ENCODE measurements around the gene CSN1S1. TPM values are rescaled to one million over a fixed set of nuclear protein-coding genes. Genes with fewer than 3 reads are reported as not detected.

Gene CSN1S1
- total and polyA plus RNA-seq, 2 of the 13 experiments (the other 11 are each of a cell fraction or from before 2014, with no cell fraction given), result not detected

DNA sequence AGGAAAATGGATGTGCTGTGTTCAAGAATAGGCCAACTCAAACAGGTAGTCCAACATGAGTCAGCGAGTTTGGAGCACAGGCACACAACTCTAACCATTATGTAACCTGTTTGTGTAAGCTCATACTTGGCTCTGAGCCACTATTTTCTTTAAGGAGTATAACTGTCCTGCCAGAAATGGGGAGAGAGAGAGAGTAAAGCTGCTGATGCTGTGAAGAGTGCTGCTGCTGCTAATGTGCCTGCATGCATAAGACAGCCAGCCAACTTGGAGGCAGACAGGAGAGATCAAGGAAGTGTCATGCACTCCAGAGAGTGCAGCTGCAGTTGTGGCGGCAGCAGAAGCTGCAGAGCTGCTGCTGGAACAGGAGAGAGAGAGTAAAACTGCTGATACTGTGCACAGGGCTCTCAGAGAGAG lies 53.2 kb downstream of the CSN1S1 start (continued):
- TF ChIP-seq PATZ1 (CRISPR knock-in tag; IDR thresholded peaks at IDR 0.05) (no peak), ZMYM4 (CRISPR knock-in tag; IDR thresholded peaks at IDR 0.05) (peak; percentile 95), SOX5 (CRISPR knock-in tag; IDR thresholded peaks at IDR 0.05; ENCODE audit: borderline replicate concordance) (peak; percentile 79; the same call in 1 of the 2 replicates), THRA (CRISPR knock-in tag; IDR thresholded peaks at IDR 0.05; ENCODE audit: borderline replicate concordance) (0 out of 2 replicates have a peak, but pooled peaks have one; percentile 23), ZNF672 (CRISPR knock-in tag; IDR thresholded peaks at IDR 0.05) (no peak), NFIC (IDR thresholded peaks at IDR 0.05; ENCODE audit: low read length) (peak; percentile 84), TEAD3 (CRISPR knock-in tag; optimal IDR thresholded peaks at IDR 0.05; ENCODE audit: borderline replicate concordance) (peak; percentile 62), ZNF101 (CRISPR knock-in tag; IDR thresholded peaks at IDR 0.05; ENCODE audit: borderline replicate concordance, low read depth) (no peak), ETV6 (CRISPR knock-in tag; conservative IDR thresholded peaks at IDR 0.05) (no peak), PTBP1 (IDR thresholded peaks at IDR 0.05; ENCODE audit: low read depth, low read length, poor library complexity, severe bottlenecking) (no peak), REST (IDR thresholded peaks at IDR 0.05; ENCODE audit: borderline replicate concordance in 1 of 2, low read depth in 1 of 2, low read length in 2 of 2) (no peak)
- TF ChIP-seq, protein P1, sequence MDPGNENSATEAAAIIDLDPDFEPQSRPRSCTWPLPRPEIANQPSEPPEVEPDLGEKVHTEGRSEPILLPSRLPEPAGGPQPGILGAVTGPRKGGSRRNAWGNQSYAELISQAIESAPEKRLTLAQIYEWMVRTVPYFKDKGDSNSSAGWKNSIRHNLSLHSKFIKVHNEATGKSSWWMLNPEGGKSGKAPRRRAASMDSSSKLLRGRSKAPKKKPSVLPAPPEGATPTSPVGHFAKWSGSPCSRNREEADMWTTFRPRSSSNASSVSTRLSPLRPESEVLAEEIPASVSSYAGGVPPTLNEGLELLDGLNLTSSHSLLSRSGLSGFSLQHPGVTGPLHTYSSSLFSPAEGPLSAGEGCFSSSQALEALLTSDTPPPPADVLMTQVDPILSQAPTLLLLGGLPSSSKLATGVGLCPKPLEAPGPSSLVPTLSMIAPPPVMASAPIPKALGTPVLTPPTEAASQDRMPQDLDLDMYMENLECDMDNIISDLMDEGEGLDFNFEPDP (CRISPR knock-in tag; conservative IDR thresholded peaks at IDR 0.05), result no peak
- TF ChIP-seq, protein P2, sequence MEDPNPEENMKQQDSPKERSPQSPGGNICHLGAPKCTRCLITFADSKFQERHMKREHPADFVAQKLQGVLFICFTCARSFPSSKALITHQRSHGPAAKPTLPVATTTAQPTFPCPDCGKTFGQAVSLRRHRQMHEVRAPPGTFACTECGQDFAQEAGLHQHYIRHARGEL (CRISPR knock-in tag; IDR thresholded peaks at IDR 0.05), result no peak

All from HepG2 (cell line).